Measurements from ENCODE around the gene MAPKAPK2.

The MAPKAPK2 gene

GRCh38 chr1:206700445-206701036 is 15.8 kb downstream of the MAPKAPK2 start:
- TF ChIP-seq REST (IDR thresholded peaks at IDR 0.05; ENCODE audit: low read depth) (no peak), TCF12 (IDR thresholded peaks at IDR 0.05; ENCODE audit: low read depth) (no peak), ZBTB7A (IDR thresholded peaks at IDR 0.05; ENCODE audit: low read depth) (no peak), CEBPB (IDR thresholded peaks at IDR 0.05) (no peak), TEAD4 (IDR thresholded peaks at IDR 0.05) (no peak), FOXM1 (IDR thresholded peaks at IDR 0.05; ENCODE audit: borderline replicate concordance, low read depth) (no peak), EP300 (IDR thresholded peaks at IDR 0.05; ENCODE audit: borderline replicate concordance) (no peak), TAF1 (IDR thresholded peaks at IDR 0.05; ENCODE audit: low read depth) (no peak), CREB1 (IDR thresholded peaks at IDR 0.05; ENCODE audit: low read depth) (no peak), RAD21 (IDR thresholded peaks at IDR 0.05; ENCODE audit: low read depth) (no peak), EGR1 (IDR thresholded peaks at IDR 0.05) (no peak), YY1 (IDR thresholded peaks at IDR 0.05; ENCODE audit: low read depth) (no peak), NFIC (IDR thresholded peaks at IDR 0.05) (no peak)
- TF ChIP-seq, protein P1, sequence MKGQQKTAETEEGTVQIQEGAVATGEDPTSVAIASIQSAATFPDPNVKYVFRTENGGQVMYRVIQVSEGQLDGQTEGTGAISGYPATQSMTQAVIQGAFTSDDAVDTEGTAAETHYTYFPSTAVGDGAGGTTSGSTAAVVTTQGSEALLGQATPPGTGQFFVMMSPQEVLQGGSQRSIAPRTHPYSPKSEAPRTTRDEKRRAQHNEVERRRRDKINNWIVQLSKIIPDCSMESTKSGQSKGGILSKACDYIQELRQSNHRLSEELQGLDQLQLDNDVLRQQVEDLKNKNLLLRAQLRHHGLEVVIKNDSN (IDR thresholded peaks at IDR 0.05): no peak
- TF ChIP-seq, protein P2, sequence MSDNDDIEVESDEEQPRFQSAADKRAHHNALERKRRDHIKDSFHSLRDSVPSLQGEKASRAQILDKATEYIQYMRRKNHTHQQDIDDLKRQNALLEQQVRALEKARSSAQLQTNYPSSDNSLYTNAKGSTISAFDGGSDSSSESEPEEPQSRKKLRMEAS (IDR thresholded peaks at IDR 0.05): no peak

DNA sequence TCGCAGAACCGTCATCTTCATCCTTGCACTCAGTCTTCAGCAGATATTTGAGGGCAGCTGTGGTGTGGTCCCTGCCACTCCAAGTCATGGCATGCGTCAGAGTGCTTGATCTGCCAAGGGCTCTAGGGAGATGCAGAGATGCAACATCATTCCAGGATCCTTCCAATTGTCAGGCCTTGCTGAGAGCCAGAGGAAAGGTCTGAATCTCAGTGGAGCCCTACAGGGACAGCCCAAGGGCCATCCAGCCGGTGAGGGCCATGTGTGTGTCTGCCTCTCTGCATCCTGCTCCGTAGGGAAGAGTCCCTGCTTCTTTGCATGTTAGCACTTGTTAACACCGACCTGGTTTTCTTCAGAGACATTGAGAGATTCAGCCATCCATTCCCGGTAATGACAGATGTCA is 17.6 kb downstream of the MAPKAPK2 start:
- TF ChIP-seq, protein P1 (IDR thresholded peaks at IDR 0.05): no peak
- TF ChIP-seq TCF12 (IDR thresholded peaks at IDR 0.05; ENCODE audit: low read depth): no peak
- no peak for TF ChIP-seq ZBTB7A (IDR thresholded peaks at IDR 0.05; ENCODE audit: low read depth)
- no peak for TF ChIP-seq YY1 (IDR thresholded peaks at IDR 0.05; ENCODE audit: low read depth)
- no peak for TF ChIP-seq EGR1 (IDR thresholded peaks at IDR 0.05)
- no peak for TF ChIP-seq CEBPB (IDR thresholded peaks at IDR 0.05)
- TF ChIP-seq REST (IDR thresholded peaks at IDR 0.05; ENCODE audit: low read depth): no peak
- no peak for TF ChIP-seq EP300 (IDR thresholded peaks at IDR 0.05; ENCODE audit: borderline replicate concordance)
- no peak for TF ChIP-seq TAF1 (IDR thresholded peaks at IDR 0.05; ENCODE audit: low read depth)
- TF ChIP-seq, protein P2 (IDR thresholded peaks at IDR 0.05): no peak
- no peak for TF ChIP-seq FOXM1 (IDR thresholded peaks at IDR 0.05; ENCODE audit: borderline replicate concordance, low read depth)
- no peak for TF ChIP-seq TEAD4 (IDR thresholded peaks at IDR 0.05)
- TF ChIP-seq NFIC (IDR thresholded peaks at IDR 0.05): no peak
- TF ChIP-seq CREB1 (IDR thresholded peaks at IDR 0.05; ENCODE audit: low read depth): no peak

GRCh38 chr1:206702803-206703202 is 18.1 kb downstream of the MAPKAPK2 start:
- TF ChIP-seq CEBPB (IDR thresholded peaks at IDR 0.05): no peak
- peak; percentile 18; the same call in 1 of the 2 replicates for TF ChIP-seq TEAD4 (IDR thresholded peaks at IDR 0.05)

GRCh38 chr1:206703661-206704060 is 19.0 kb downstream of the MAPKAPK2 start:
- no peak for TF ChIP-seq EP300 (IDR thresholded peaks at IDR 0.05; ENCODE audit: borderline replicate concordance)
- TF ChIP-seq YY1 (IDR thresholded peaks at IDR 0.05; ENCODE audit: low read depth): no peak
- TF ChIP-seq, protein P2 (IDR thresholded peaks at IDR 0.05): no peak
- no peak for TF ChIP-seq FOXM1 (IDR thresholded peaks at IDR 0.05; ENCODE audit: borderline replicate concordance, low read depth)

DNA sequence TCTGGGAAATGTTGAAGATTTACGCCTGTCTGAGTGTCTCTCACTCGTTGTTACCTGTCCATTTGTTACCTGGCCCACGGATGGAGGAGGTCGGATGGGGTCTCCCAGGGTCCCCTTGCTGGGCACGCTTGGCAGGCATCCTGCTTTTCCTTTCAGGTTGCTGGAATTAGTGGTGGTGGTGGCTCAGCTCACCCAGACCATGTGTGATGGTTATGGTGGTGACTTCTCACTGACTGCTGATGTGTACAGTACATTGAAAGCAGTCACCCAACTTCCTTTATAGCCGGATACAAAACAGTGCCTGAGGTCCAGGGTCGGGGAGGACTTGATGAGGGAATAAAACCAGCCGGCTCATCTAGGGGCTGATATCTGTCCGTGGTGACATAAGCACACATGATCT is 19.5 kb downstream of the MAPKAPK2 start:
- no peak for TF ChIP-seq ZBTB7A (IDR thresholded peaks at IDR 0.05; ENCODE audit: low read depth)
- TF ChIP-seq, protein P1 (IDR thresholded peaks at IDR 0.05): no peak
- TF ChIP-seq RAD21 (IDR thresholded peaks at IDR 0.05; ENCODE audit: low read depth): no peak

GRCh38 chr1:206705191-206705590 is 20.5 kb downstream of the MAPKAPK2 start:
- no peak for TF ChIP-seq RAD21 (IDR thresholded peaks at IDR 0.05; ENCODE audit: low read depth)
- TF ChIP-seq EP300 (IDR thresholded peaks at IDR 0.05; ENCODE audit: borderline replicate concordance): no peak
- no peak for TF ChIP-seq EGR1 (IDR thresholded peaks at IDR 0.05)
- no peak for TF ChIP-seq REST (IDR thresholded peaks at IDR 0.05; ENCODE audit: low read depth)
- no peak for TF ChIP-seq TAF1 (IDR thresholded peaks at IDR 0.05; ENCODE audit: low read depth)
- TF ChIP-seq, protein P1 (IDR thresholded peaks at IDR 0.05): no peak
- TF ChIP-seq NFIC (IDR thresholded peaks at IDR 0.05): no peak
- no peak for TF ChIP-seq CEBPB (IDR thresholded peaks at IDR 0.05)
- no peak for TF ChIP-seq FOXM1 (IDR thresholded peaks at IDR 0.05; ENCODE audit: borderline replicate concordance, low read depth)
- TF ChIP-seq ZBTB7A (IDR thresholded peaks at IDR 0.05; ENCODE audit: low read depth): no peak
- no peak for TF ChIP-seq CREB1 (IDR thresholded peaks at IDR 0.05; ENCODE audit: low read depth)
- TF ChIP-seq TCF12 (IDR thresholded peaks at IDR 0.05; ENCODE audit: low read depth): no peak
- no peak for TF ChIP-seq YY1 (IDR thresholded peaks at IDR 0.05; ENCODE audit: low read depth)
- TF ChIP-seq, protein P2 (IDR thresholded peaks at IDR 0.05): no peak
- TF ChIP-seq TEAD4 (IDR thresholded peaks at IDR 0.05): no peak
